Urinary bladder (tissue), 4 donors: Measurements from ENCODE around the gene SPARC. TPM values are rescaled to one million over a fixed set of nuclear protein-coding genes. Genes with fewer than 3 reads are reported as not detected.

Experiments used
- DNase-seq: peaks from one replicate; pipeline ENCODE4 v3.0.0-alpha.2; 2015; ENCODE audit errors: extremely low spot score
- H3K27ac ChIP-seq: one replicate; pipeline ENCODE4 v1.5.1; 2013; ENCODE audit warnings: low read depth, mild to moderate bottlenecking, moderate library complexity
- H3K36me3 ChIP-seq: one replicate; pipeline ENCODE4 v1.6.1; 2013; ENCODE audit warnings: mild to moderate bottlenecking, moderate library complexity; ENCODE audit not compliant: insufficient read depth
- H3K4me1 ChIP-seq: one replicate; pipeline ENCODE4 v1.6.1; 2013; ENCODE audit warnings: mild to moderate bottlenecking, moderate library complexity; ENCODE audit not compliant: insufficient read depth
- H3K4me3 ChIP-seq: one replicate; pipeline ENCODE4 v1.5.1; 2013; ENCODE audit warnings: low read depth, low read length
- WGBS: extraction: QIAGEN DNeasy Blood & Tissue Kit; methylation state at CpG from one replicate; pipeline ENCODE4 v1.1.7; 2013; 5-methylcytosine and 5-hydroxymethylcytosine counted together
- polyA plus RNA-seq: library from polyadenylated mRNA; stranded (reverse); fragments of 200-250 nt; gene quantifications from one replicate; pipeline ENCODE4 v1.2.3, GENCODE V29; 2013
- total RNA-seq: library from RNA; depleted of rRNA; stranded (reverse); fragments of >200 nt; gene quantifications from one replicate; pipeline ENCODE4 v1.2.3, GENCODE V29; 2014
- donor health status: healthy with polysubstance abuse.
- donor health status: healthy.

SPARC gene
- total and polyA plus RNA-seq, 2 donors, result 1,774 to 5,536 TPM

DNA sequence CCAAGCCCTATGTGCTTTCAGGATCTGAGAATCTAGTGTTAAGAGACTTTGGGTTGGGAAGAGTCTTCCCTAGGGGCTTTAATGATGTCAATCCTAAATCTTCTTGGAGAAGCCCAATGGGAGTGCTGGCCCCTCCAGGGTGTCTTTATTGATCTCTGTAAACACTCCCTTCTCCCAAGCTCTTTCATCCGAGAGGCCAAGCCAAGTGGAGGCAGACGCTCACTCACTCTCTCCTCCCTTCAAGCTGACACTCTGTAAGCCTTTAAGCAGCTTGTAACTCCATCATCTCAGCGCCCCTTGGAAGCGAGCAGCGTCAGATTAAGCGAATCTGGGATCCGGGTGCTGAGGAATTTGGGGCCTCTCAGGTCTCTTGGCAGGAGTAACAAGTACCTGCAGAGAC, 37.7 kb downstream of the SPARC start:
- Histone ChIP-seq H3K36me3 (no peaks in the 10 kb centered on the region), H3K27ac (no peak overlapping the region), H3K4me3 (no peak overlapping the region), H3K4me1 (no peaks in the 10 kb centered on the region)
- no peak for DNase-seq
- 45% methylated on average over 7 of the region's 7 CpGs for WGBS

DNA sequence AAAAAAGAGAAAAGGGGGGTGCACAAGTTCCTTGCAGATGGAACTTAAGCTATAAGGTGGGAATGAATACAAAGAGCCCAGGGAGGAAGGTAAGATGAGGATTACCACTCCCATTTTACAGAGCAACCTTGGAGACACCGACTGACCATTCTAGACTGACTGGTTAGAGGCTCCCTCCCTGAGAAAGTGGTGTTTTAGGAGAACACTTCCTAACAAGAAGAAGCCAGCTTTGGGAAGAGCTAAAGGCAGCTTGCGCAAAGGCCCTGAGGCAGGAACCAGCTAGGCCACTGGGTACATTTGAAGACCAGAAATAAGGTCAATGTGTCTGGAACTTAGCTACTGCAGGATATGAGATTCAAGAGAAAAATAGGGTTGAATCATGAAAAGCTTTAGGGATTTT, 38.6 kb downstream of the SPARC start:
- Histone ChIP-seq H3K4me1 (no peaks in the 10 kb centered on the region), H3K36me3 (no peaks in the 10 kb centered on the region), H3K27ac (no peak overlapping the region), H3K4me3 (no peak overlapping the region)
- DNase-seq, result no peak
- WGBS, result 96% methylated on average over 2 of the region's 2 CpGs

DNA sequence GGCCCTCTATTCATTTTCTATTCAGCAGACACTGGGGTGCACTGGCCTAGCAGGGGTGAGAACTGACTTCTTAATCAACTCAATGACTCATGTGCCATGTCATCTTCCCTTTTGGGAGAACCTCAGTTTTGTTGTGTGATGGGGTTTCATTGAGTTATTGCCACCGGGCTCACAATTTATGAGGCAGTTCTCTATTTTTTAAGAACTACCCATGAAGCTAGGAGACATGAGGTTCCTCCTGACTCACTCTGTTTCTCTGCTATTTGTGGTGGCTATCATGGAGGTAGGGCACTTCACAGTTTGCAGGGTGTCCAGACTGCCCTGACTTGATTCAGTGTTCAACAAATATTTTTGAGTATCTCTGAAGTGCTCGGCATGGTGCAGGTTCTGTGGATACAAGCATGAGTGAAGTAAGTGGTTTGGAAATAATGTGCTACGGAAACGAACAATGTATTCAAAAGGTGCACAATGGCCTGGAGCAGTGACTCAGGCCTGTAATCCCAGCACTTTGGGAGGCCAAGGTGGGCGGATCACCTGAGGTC, 39.3 kb downstream of the SPARC start:
- WGBS, result 91% methylated on average over 5 of the region's 5 CpGs

DNA sequence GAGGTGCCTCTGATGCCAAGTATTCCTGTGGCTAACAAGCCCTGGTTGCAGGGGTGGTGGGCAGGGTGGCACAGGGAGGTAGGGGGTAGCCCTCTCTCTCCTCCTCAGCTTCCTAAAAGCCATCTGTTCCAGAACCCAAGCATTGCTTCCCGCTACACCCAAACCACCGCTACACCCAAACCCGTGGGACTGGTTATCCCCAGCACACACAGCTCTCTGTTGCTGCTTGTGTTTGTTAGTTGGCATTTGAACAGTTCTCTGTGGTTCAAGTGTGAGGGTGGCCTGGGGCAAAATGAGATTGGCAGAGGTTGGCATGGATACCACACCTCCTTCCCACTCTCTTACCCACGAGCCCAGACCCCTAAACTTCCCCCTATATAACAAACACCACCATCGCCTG, 40.4 kb downstream of the SPARC start:
- WGBS, result 84% methylated on average over 5 of the region's 5 CpGs
- Histone ChIP-seq H3K4me1 (no peaks in the 10 kb centered on the region), H3K4me3 (no peak overlapping the region), H3K36me3 (no peaks in the 10 kb centered on the region), H3K27ac (no peak overlapping the region)
- no peak for DNase-seq

More for the DNA sequence above, 39.3 kb downstream of the SPARC start:
- Histone ChIP-seq H3K4me1 (no peaks in the 10 kb centered on the region), H3K36me3 (no peaks in the 10 kb centered on the region), H3K27ac (no peak overlapping the region), H3K4me3 (no peak overlapping the region)
- DNase-seq, result no peak

GRCh38 chr5:151643388-151643787, 43.3 kb downstream of the SPARC start:
- Histone ChIP-seq H3K27ac (no peak overlapping the region), H3K4me3 (no peak overlapping the region), H3K36me3 (no peaks in the 10 kb centered on the region), H3K4me1 (no peaks in the 10 kb centered on the region)
- DNase-seq, result no peak
- WGBS, result 89% methylated on average over 6 of the region's 6 CpGs

- Histone ChIP-seq H3K27ac (no peak overlapping the region), H3K36me3 (no peaks in the 10 kb centered on the region), H3K4me1 (no peaks in the 10 kb centered on the region), H3K4me3 (no peak overlapping the region)
- DNase-seq, result no peak
- WGBS, result 63% methylated on average over 3 of the region's 3 CpGs
Observed at GRCh38 chr5:151642472-151643140, 44.1 kb downstream of the SPARC start.

GRCh38 chr5:151638619-151639018, 48.1 kb downstream of the SPARC start:
- Histone ChIP-seq H3K36me3 (no peaks in the 10 kb centered on the region), H3K27ac (no peak overlapping the region), H3K4me1 (no peaks in the 10 kb centered on the region), H3K4me3 (no peak overlapping the region)
- DNase-seq, result no peak
- WGBS, result 78% methylated on average over 4 of the region's 4 CpGs

DNA sequence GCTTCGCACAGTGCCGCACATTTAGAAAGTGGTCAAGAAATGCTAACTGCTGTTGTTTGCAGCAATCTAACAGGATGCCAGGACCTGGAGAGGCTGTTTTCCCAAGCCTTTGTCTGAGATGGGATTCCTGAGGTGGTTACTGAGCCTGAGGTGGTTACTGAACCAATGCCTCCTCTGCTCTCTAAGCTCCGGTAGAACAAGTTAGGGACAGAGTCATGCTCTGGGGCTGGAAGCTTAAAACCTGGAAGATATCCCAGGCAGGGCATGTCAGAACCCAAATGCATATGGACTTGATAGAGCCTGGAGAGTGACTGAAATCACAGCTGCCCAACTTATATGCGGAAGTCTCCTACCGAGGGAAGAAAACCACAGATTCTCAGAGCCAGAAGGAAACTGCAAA, 49.0 kb downstream of the SPARC start:
- DNase-seq, result no peak
- Histone ChIP-seq H3K27ac (no peak overlapping the region), H3K4me3 (no peak overlapping the region), H3K36me3 (no peaks in the 10 kb centered on the region), H3K4me1 (no peaks in the 10 kb centered on the region)
- WGBS, result 73% methylated on average over 5 of the region's 5 CpGs

DNA sequence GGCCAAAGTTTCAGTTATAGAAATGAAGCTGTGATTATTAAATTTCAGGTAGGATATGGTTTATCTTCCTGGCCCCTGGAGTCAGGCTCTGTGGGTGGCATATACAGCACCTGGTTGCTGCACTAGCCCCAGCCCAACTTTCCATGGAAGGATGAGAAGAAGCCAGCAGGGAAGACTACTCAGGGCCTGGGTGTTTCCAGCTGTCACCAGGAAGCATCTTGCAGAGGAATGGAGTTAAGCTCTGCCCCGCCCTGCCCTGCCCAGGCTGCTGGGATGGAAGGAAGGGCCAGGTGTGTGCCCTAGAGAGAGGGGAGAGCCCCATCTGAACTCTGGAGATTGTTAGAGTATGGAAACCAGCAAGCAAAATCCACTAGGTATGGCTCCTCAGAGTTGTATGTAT, 52.8 kb downstream of the SPARC start:
- no peaks in the 10 kb centered on the region for H3K36me3 ChIP-seq
- no peak for DNase-seq
- no peak overlapping the region for H3K27ac ChIP-seq
- WGBS, result 85% methylated on average over 1 of the region's 1 CpG
- H3K4me3 ChIP-seq, result no peak overlapping the region
- no peaks in the 10 kb centered on the region for H3K4me1 ChIP-seq

GRCh38 chr5:151632941-151633340, 53.8 kb downstream of the SPARC start:
- 82% methylated on average over 8 of the region's 8 CpGs for WGBS
- Histone ChIP-seq H3K36me3 (no peaks in the 10 kb centered on the region), H3K27ac (no peak overlapping the region), H3K4me3 (no peak overlapping the region), H3K4me1 (no peaks in the 10 kb centered on the region)
- no peak for DNase-seq

GRCh38 chr5:151632524-151632923, 54.2 kb downstream of the SPARC start:
- DNase-seq, result no peak
- Histone ChIP-seq H3K4me1 (no peaks in the 10 kb centered on the region), H3K27ac (no peak overlapping the region), H3K4me3 (no peak overlapping the region), H3K36me3 (no peaks in the 10 kb centered on the region)
- 70% methylated on average over 15 of the region's 15 CpGs for WGBS

DNA sequence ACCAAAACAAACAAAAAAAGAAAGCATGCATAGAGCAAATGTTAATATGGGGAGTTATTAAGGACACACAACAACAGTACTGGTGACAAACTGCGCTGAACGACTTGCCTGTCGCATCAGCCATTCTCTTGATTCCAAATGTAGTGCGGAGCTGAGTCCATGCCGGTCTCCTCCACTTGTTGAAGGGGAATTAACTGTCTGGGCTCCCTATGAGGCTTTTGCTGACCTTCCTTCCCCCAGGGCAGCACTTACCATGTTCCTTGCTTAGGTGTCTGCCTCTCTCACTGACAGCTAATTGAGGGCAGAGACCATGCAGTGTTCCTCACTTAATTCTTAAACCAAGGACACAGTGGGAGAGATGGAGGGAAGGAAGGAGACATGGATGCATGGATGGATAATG, 54.8 kb downstream of the SPARC start:
- DNase-seq, result no peak
- Histone ChIP-seq H3K4me1 (no peaks in the 10 kb centered on the region), H3K27ac (no peak overlapping the region), H3K4me3 (no peak overlapping the region), H3K36me3 (no peaks in the 10 kb centered on the region)
- 92% methylated on average over 5 of the region's 5 CpGs for WGBS

GRCh38 chr5:151630088-151630487, 56.6 kb downstream of the SPARC start:
- DNase-seq, result no peak
- no peak overlapping the region for H3K4me3 ChIP-seq
- H3K4me1 ChIP-seq, result no peaks in the 10 kb centered on the region
- no peaks in the 10 kb centered on the region for H3K36me3 ChIP-seq
- H3K27ac ChIP-seq, result no peak overlapping the region

- no peak overlapping the region for H3K4me3 ChIP-seq
- H3K27ac ChIP-seq, result no peak overlapping the region
- no peak for DNase-seq
- 63% methylated on average over 7 of the region's 7 CpGs for WGBS
- no peaks in the 10 kb centered on the region for H3K36me3 ChIP-seq
- H3K4me1 ChIP-seq, result no peaks in the 10 kb centered on the region
Observed at GRCh38 chr5:151628112-151628823, 58.4 kb downstream of the SPARC start.
